Adipocyte (in vitro differentiated cells): ENCODE measurements around the gene OR4D1.

Experiments
- DNase-seq: peaks from one replicate; pipeline ENCODE4 v3.0.0-alpha.2; 2015; ENCODE audit warnings: low read depth
- H3K27me3 ChIP-seq: replicated peaks from 2 replicates; pipeline ENCODE4 v1.7.0; 2013; ENCODE audit warnings: mild to moderate bottlenecking, low read length, moderate library complexity; ENCODE audit not compliant: control insufficient read depth, insufficient read depth
- H3K36me3 ChIP-seq: 2 replicates; pipeline ENCODE4 v1.7.0; 2013; ENCODE audit warnings: low read length, mild to moderate bottlenecking, moderate library complexity; ENCODE audit not compliant: control insufficient read depth, insufficient read depth, severe bottlenecking
- H3K4me1 ChIP-seq: 2 replicates; pipeline ENCODE4 v1.7.0; 2013; ENCODE audit warnings: mild to moderate bottlenecking, low read length, moderate library complexity; ENCODE audit not compliant: control insufficient read depth, insufficient read depth
- H3K4me3 ChIP-seq: 2 replicates; pipeline ENCODE4 v1.7.0; 2013; ENCODE audit warnings: mild to moderate bottlenecking, low read length, moderate library complexity
- H3K9ac ChIP-seq: 2 replicates; pipeline ENCODE4 v1.7.0; 2013; ENCODE audit warnings: mild to moderate bottlenecking, low read length, moderate library complexity
- H3K9me3 ChIP-seq: 2 replicates; pipeline ENCODE4 v1.7.0; 2013; ENCODE audit warnings: mild to moderate bottlenecking, low read length, moderate library complexity; ENCODE audit not compliant: control insufficient read depth

Gene OR4D1

GRCh38 chr17:58196610-58197009 lies 48.4 kb downstream of the OR4D1 start:
- Histone ChIP-seq H3K9me3 (no peaks in the 10 kb centered on the region), H3K4me1 (no peaks in the 10 kb centered on the region), H3K36me3 (no peaks in the 10 kb centered on the region), H3K4me3 (no peak overlapping the region), H3K27me3 (peaks cover 79% of the 10 kb centered on the region), H3K9ac (no peak overlapping the region)
- no peak for DNase-seq

- Histone ChIP-seq H3K9me3 (no peaks in the 10 kb centered on the region), H3K9ac (no peak overlapping the region), H3K27me3 (peaks cover 48% of the 10 kb centered on the region), H3K4me3 (no peak overlapping the region), H3K36me3 (no peaks in the 10 kb centered on the region), H3K4me1 (no peaks in the 10 kb centered on the region)
- DNase-seq, result peak; percentile 26
Observed at GRCh38 chr17:58200024-58200633, 51.9 kb downstream of the OR4D1 start.

- no peaks in the 10 kb centered on the region for H3K4me1 ChIP-seq
Observed at GRCh38 chr17:58202859-58203258, 54.7 kb downstream of the OR4D1 start.

GRCh38 chr17:58204796-58205195 lies 56.6 kb downstream of the OR4D1 start:
- DNase-seq, result no peak
- no peak overlapping the region for H3K4me3 ChIP-seq
- H3K9me3 ChIP-seq, result no peaks in the 10 kb centered on the region
- H3K36me3 ChIP-seq, result peaks cover 29% of the 10 kb centered on the region
- no peaks in the 10 kb centered on the region for H3K4me1 ChIP-seq
- no peak overlapping the region for H3K9ac ChIP-seq
- peaks cover 10% of the 10 kb centered on the region for H3K27me3 ChIP-seq

More at GRCh38 chr17:58202859-58203258, 54.7 kb downstream of the OR4D1 start:
- Histone ChIP-seq H3K4me3 (no peak overlapping the region), H3K9ac (no peak overlapping the region), H3K36me3 (peaks cover 16% of the 10 kb centered on the region), H3K27me3 (peaks cover 29% of the 10 kb centered on the region), H3K9me3 (no peaks in the 10 kb centered on the region)
- no peak for DNase-seq

GRCh38 chr17:58205936-58206335 lies 57.8 kb downstream of the OR4D1 start:
- H3K9me3 ChIP-seq, result no peaks in the 10 kb centered on the region
- no peaks in the 10 kb centered on the region for H3K27me3 ChIP-seq
- no peak overlapping the region for H3K9ac ChIP-seq
- H3K36me3 ChIP-seq, result peaks cover 38% of the 10 kb centered on the region
- H3K4me1 ChIP-seq, result no peaks in the 10 kb centered on the region
- DNase-seq, result no peak
- no peak overlapping the region for H3K4me3 ChIP-seq

- no peak for DNase-seq
- Histone ChIP-seq H3K9ac (no peak overlapping the region), H3K36me3 (peaks cover 44% of the 10 kb centered on the region)
Observed at GRCh38 chr17:58207451-58207850, 59.3 kb downstream of the OR4D1 start.

GRCh38 chr17:58208344-58208743 lies 60.2 kb downstream of the OR4D1 start:
- H3K27me3 ChIP-seq, result no peaks in the 10 kb centered on the region
- no peaks in the 10 kb centered on the region for H3K9me3 ChIP-seq
- peaks cover 53% of the 10 kb centered on the region for H3K36me3 ChIP-seq
- no peak overlapping the region for H3K9ac ChIP-seq
- no peak overlapping the region for H3K4me3 ChIP-seq
- DNase-seq, result no peak
- H3K4me1 ChIP-seq, result no peaks in the 10 kb centered on the region

More at GRCh38 chr17:58207451-58207850, 59.3 kb downstream of the OR4D1 start:
- H3K4me1 ChIP-seq, result no peaks in the 10 kb centered on the region
- H3K27me3 ChIP-seq, result no peaks in the 10 kb centered on the region
- no peaks in the 10 kb centered on the region for H3K9me3 ChIP-seq
- no peak overlapping the region for H3K4me3 ChIP-seq
